MM.1S (cell line): ENCODE data around the gene OR6Y1.

Source experiments
- CTCF ChIP-seq: fragments of 300-600 bp; sonication (generic); IDR thresholded peaks from 2 replicates; pipeline ENCODE4 v1.5.1; 2016; ENCODE audit warnings: antibody characterized with exemption, low read length, mixed read lengths
- EZH2 ChIP-seq: fragments of 300-600 bp; sonication (generic); optimal IDR thresholded peaks from 2 replicates; pipeline ENCODE3; 2017; ENCODE audit warnings: low read depth, mild to moderate bottlenecking, antibody characterized with exemption, low read length, mixed read lengths

GRCh38 chr1:158507511-158507910 lies 46.7 kb downstream of the OR6Y1 start:
- no peak for TF ChIP-seq CTCF
- TF ChIP-seq EZH2: no peak
